Endothelial cell of umbilical vein (primary cell): ENCODE data around the gene NIF3L1. TPM values are rescaled to one million over a fixed set of nuclear protein-coding genes. Genes with fewer than 3 reads are reported as not detected.

Experiments used
- BruUV-seq: library from RNA; stranded (reverse); fragments of 400-500 nt; replicated peaks from 2 replicates; lab custom pipeline; 2021; lab: Mats Ljungman, UMichigan
- CTCF ChIA-PET: fragments of 300-600, 350-600 bp; sonication (Branson Sonifier 250); formaldehyde crosslinking; loops from one replicate; lab custom pipeline; 2021; ENCODE audit warnings: antibody characterized with exemption, inconsistent platforms; lab: Charles Lee
- POLR2A ChIA-PET: fragments of 300-600, 350-600 bp; sonication (Branson Sonifier 250); formaldehyde crosslinking; loops from one replicate; lab custom pipeline; 2021; ENCODE audit warnings: antibody characterized with exemption, inconsistent platforms; lab: Charles Lee
- DNase-seq: peaks from one replicate; pipeline ENCODE4 v3.0.0-alpha.2; 2011; ENCODE audit warnings: low read depth, low spot score
- FAIRE-seq: peaks from 2 replicates; lab custom pipeline; 2011; peaks lifted over from hg19 to GRCh38; lab: Jason Lieb, UNC
- H2AFZ ChIP-seq: 2 replicates; pipeline ENCODE4 v1.6.0; 2012; ENCODE audit warnings: low read depth, low read length, control low read depth, inconsistent platforms
- H3K27ac ChIP-seq: 2 replicates; pipeline ENCODE4 v1.5.1; 2011; ENCODE audit warnings: low read depth, mild to moderate bottlenecking, control low read depth, low read length, moderate library complexity; ENCODE audit not compliant: insufficient read depth
- H3K27me3 ChIP-seq, 2 experiments: 2 replicates each; pipeline versions ENCODE4 v1.6.0 to v1.6.1; 2011; ENCODE audit warnings: low read length in 2 of 2, mixed read lengths in 1 of 2; ENCODE audit not compliant: control insufficient read depth in 2 of 2, insufficient read depth in 2 of 2
- H3K36me3 ChIP-seq, 2 experiments: 2 replicates in 1 of 2; 3 replicates in 1 of 2; pipeline ENCODE4 v1.5.1; 2011; ENCODE audit warnings: low read length in 2 of 2, mild to moderate bottlenecking in 1 of 2, moderate library complexity in 1 of 2; ENCODE audit not compliant: control insufficient read depth in 2 of 2, insufficient read depth in 2 of 2; ENCODE audit errors: extremely low read depth in 1 of 2
- H3K4me1 ChIP-seq: 3 replicates; pipeline ENCODE4 v1.5.1; 2011; ENCODE audit warnings: mild to moderate bottlenecking, low read length; ENCODE audit not compliant: control insufficient read depth, insufficient read depth; ENCODE audit errors: extremely low read depth
- H3K4me2 ChIP-seq: 2 replicates; pipeline ENCODE4 v1.6.1; 2011; ENCODE audit warnings: low read length, control low read depth, mixed read lengths; ENCODE audit not compliant: insufficient read depth
- H3K4me3 ChIP-seq, 3 experiments: fragments of 200-600 bp in 1 of 3; sonication (generic), shearing (Covaris generic) in 1 of 3; replicated peaks in 1 of 3; 2 replicates each; pipeline ENCODE4 v1.5.1; 2011 to 2016; ENCODE audit warnings: control low read depth in 3 of 3, low read length in 3 of 3, mild to moderate bottlenecking in 2 of 3, inconsistent platforms in 1 of 3, low read depth in 1 of 3, moderate library complexity in 1 of 3; ENCODE audit not compliant: insufficient read depth in 1 of 3
- H3K79me2 ChIP-seq: 2 replicates; pipeline ENCODE4 v1.6.0; 2012; ENCODE audit warnings: low read length, inconsistent platforms; ENCODE audit not compliant: control insufficient read depth, insufficient read depth
- H3K9ac ChIP-seq: replicated peaks from 2 replicates; pipeline ENCODE3; 2011; ENCODE audit warnings: low read length, control low read depth; ENCODE audit not compliant: insufficient read depth; ENCODE audit errors: extremely low read depth
- H3K9me1 ChIP-seq: replicated peaks from 3 replicates; pipeline ENCODE4 v1.6.0; 2011; ENCODE audit warnings: mild to moderate bottlenecking, low read length; ENCODE audit not compliant: control insufficient read depth, insufficient read depth; ENCODE audit errors: extremely low read depth
- H3K9me3 ChIP-seq: replicated peaks from 2 replicates; pipeline ENCODE4 v1.5.1; 2012; ENCODE audit warnings: low read length, inconsistent platforms; ENCODE audit not compliant: control insufficient read depth, insufficient read depth
- H4K20me1 ChIP-seq: replicated peaks from 2 replicates; pipeline ENCODE3; 2011; ENCODE audit warnings: mild to moderate bottlenecking, low read length; ENCODE audit not compliant: control insufficient read depth, insufficient read depth; ENCODE audit errors: extremely low read depth
- CTCF ChIP-seq, 2 donors: IDR thresholded peaks; 1 replicate in 1 of 2; 2 replicates in 1 of 2; pipeline ENCODE4 v1.5.1; 2011; ENCODE audit warnings: low read length in 2 of 2, mild to moderate bottlenecking in 2 of 2, moderate library complexity in 2 of 2, control low read depth in 1 of 2, inconsistent platforms in 1 of 2, low read depth in 1 of 2; ENCODE audit not compliant: insufficient read depth in 1 of 2; ENCODE audit errors: extremely low read depth in 1 of 2
- EZH2 ChIP-seq: IDR thresholded peaks from 2 replicates; pipeline ENCODE4 v1.6.1; 2012; ENCODE audit warnings: borderline replicate concordance, low read depth, mild to moderate bottlenecking, moderate library complexity, low read length, inconsistent platforms; ENCODE audit not compliant: severe bottlenecking
- FOS ChIP-seq: IDR thresholded peaks from 2 replicates; pipeline ENCODE4 v1.6.1; 2011; ENCODE audit warnings: mild to moderate bottlenecking, low read length, moderate library complexity, borderline replicate concordance; ENCODE audit not compliant: insufficient read depth
- GATA2 ChIP-seq: IDR thresholded peaks from 2 replicates; pipeline ENCODE4 v1.7.0; 2011; ENCODE audit warnings: low read depth, mild to moderate bottlenecking, moderate library complexity, mixed read lengths, low read length; ENCODE audit not compliant: insufficient read length, insufficient read depth
- JUN ChIP-seq: IDR thresholded peaks from 2 replicates; pipeline ENCODE4 v1.6.1; 2011; ENCODE audit warnings: borderline replicate concordance, low read depth; ENCODE audit not compliant: insufficient read length, insufficient read depth
- MAX ChIP-seq: IDR thresholded peaks from 2 replicates; pipeline ENCODE4 v1.6.1; 2011; ENCODE audit not compliant: insufficient read depth, insufficient read length
- MYC ChIP-seq: IDR thresholded peaks from one replicate; pipeline ENCODE4 v1.6.1; 2011; ENCODE audit warnings: mild to moderate bottlenecking, low read depth, low read length
- POLR2A ChIP-seq: IDR thresholded peaks from 2 replicates; pipeline ENCODE4 v1.6.1; 2012; ENCODE audit warnings: low read depth, mild to moderate bottlenecking, control low read depth, low read length
- POLR2AphosphoS5 ChIP-seq: IDR thresholded peaks from 2 replicates; pipeline ENCODE4 v1.6.1; 2012; ENCODE audit warnings: low read depth, mild to moderate bottlenecking, control low read depth, low read length, moderate library complexity; ENCODE audit not compliant: insufficient read depth
- dilution Hi-C: fragments of 300-500 bp; cut with MboI; formaldehyde crosslinking; loops from one replicate; pipeline ENCODE4 v1.15.0; 2019; ENCODE audit warnings: low sequenced_read_pairs; ENCODE audit not compliant: extremely low pct_ligation_motif_present
- intact Hi-C: fragments of 100-400 bp; cut with micrococcal nuclease; formaldehyde crosslinking; loops from one replicate; pipeline ENCODE4 v1.10.0; 2022
- polyA plus RNA-seq, 4 experiments: library from polyadenylated mRNA; depleted of rRNA in 3 of 4; stranded (reverse) in 3 of 4; unstranded in 1 of 4; fragments of >200 nt; gene quantifications; 2 replicates each; pipeline versions ENCODE4 v1.2.1 to v1.2.3, GENCODE V29; 2011 to 2012; ENCODE audit warnings: missing spikeins in 1 of 4
- total RNA-seq: library from RNA; stranded (reverse); gene quantifications from 2 replicates; pipeline ENCODE4 v1.2.3, GENCODE V29; 2021

The NIF3L1 gene
- total and polyA plus RNA-seq, 2 donors (not counting 3 experiments of a cell fraction or from before 2014, with no cell fraction given) = 16.3 to 37.5 TPM

GRCh38 chr2:200939832-200940231 lies 50.7 kb downstream of the NIF3L1 start:
- no peak for FAIRE-seq
- Histone ChIP-seq H4K20me1 (no peaks in the 10 kb centered on the region), H3K4me3 (no peak overlapping the region), H3K79me2 (no peaks in the 10 kb centered on the region), H3K4me1 (peaks cover 7% of the 10 kb centered on the region), H3K9me1 (no peaks in the 10 kb centered on the region), H3K4me2 (no peak overlapping the region), H3K9ac (no peak overlapping the region), H3K27ac (no peak overlapping the region), H3K27me3 (no peaks in the 10 kb centered on the region), H2AFZ (no peak overlapping the region), H3K9me3 (no peaks in the 10 kb centered on the region), H3K36me3 (peaks cover 8 to 17% of the 10 kb centered on the region in 2 experiments)
- dilution Hi-C loops (no loop called here), intact Hi-C loops (no loop called here)
- BruUV-seq = no TSS peak
- TF ChIP-seq JUN (no peak), POLR2AphosphoS5 (no peak), EZH2 (no peak), POLR2A (no peak), GATA2 (no peak), CTCF (IDR thresholded peaks at IDR 0.05; ENCODE audit: extremely low read depth in 1 of 2, insufficient read depth in 1 of 2, low read depth in 1 of 2, low read length in 2 of 2) (no peak), FOS (no peak), MAX (no peak), MYC (no peak)
- no peak for DNase-seq
- POLR2A ChIA-PET = no interaction called here
- CTCF ChIA-PET = interaction anchor here (1.1 kb wide), 2 partner anchors 130 to 238 kb away, joined by 3 read pairs; no protein-coding TSS in a partner anchor
